ENCODE data around the gene HMGXB3.
A peak's percentile ranks its signal among the peaks of the same experiment; 100 is the strongest.
"Not testable (repeated sequence)": the region's sequence is repeated elsewhere in the genome, so short reads cannot be mapped to it uniquely, and the experiment has no call there.

HMGXB3 gene

DNA sequence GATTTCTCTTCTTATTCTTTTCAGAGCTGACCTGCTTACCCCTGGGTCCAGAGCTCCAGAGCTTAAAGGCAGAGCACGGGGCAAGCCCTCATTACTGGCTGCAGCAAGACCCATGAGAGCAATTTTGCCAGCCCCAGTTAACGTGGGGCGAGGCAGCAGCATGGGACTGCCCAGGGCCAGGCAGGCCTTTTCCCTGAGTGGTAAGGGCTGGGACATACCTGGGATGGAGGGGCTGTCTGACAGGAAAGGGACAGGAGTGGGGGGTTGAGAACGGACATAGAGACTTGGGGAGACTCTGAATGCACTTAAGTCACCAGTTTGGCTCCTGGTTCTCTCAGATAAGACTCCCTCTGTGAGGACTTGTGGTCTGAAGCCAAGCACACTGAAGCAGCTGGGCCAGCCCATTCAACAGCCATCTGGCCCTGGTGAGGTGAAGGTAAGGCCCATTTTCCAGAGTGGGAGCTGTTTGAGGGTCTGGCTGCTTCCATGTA, 26.2 kb downstream of the HMGXB3 start:
- WGBS, 2 donors (ENCODE audit: extremely low coverage in 2 of 2, insufficient read length in 2 of 2, insufficient replicate concordance in 1 of 2), result no CpG with 5 or more reads among the region's 4 CpGs

DNA sequence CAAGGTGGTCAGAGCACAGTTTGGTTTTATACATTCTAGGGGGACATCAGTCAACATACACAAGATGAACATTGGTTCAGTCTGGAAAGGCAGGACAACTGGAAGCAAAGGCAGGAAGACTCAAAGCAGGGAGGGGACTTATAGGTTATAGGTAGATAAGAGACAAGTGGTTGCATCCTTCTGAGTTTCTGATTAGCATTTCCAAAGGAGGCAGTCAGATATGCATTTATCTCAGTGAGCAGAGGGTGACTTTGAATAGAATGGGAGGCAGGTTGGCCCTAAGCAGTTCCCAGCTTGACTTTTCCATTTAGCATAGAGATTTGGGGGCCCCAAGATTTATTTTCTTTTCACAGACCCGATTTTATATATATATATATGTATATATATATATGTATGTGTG, 27.5 kb downstream of the HMGXB3 start:
- not testable (repeated sequence) for H3K14ac ChIP-seq (ENCODE audit: low read length); H2BK15ac ChIP-seq (ENCODE audit: low read length); H3K4me2 ChIP-seq (ENCODE audit: insufficient read depth, low read length, poor library complexity, severe bottlenecking); H3K79me1 ChIP-seq (ENCODE audit: low read depth, low read length); H4K91ac ChIP-seq (ENCODE audit: low read depth, low read length, poor library complexity); DNase-seq (ENCODE audit: low spot score); H3K4me1 ChIP-seq (ENCODE audit: control insufficient read depth in 2 of 2, insufficient read depth in 1 of 2, low read depth in 1 of 2, low read length in 2 of 2); H2AFZ ChIP-seq (ENCODE audit: low read length); H3K4me3 ChIP-seq (ENCODE audit: low read length in 2 of 2); H3K27me3 ChIP-seq (ENCODE audit: control insufficient read depth in 3 of 3, insufficient read depth in 3 of 3, low read depth in 1 of 3, low read length in 3 of 3); H2BK120ac ChIP-seq (ENCODE audit: low read depth, low read length); H3K4ac ChIP-seq (ENCODE audit: low read length); H2AK5ac ChIP-seq (ENCODE audit: low read depth, low read length); H4K8ac ChIP-seq (ENCODE audit: low read depth, low read length); H3K9ac ChIP-seq (ENCODE audit: low read depth, low read length, poor library complexity); H3K23ac ChIP-seq (ENCODE audit: low read depth, low read length, poor library complexity); H2BK5ac ChIP-seq (ENCODE audit: low read length); H3K9me3 ChIP-seq (replicated peaks in 1 of 2; ENCODE audit: control insufficient read depth in 2 of 2, insufficient read depth in 1 of 2, low read depth in 1 of 2, low read length in 2 of 2); H2BK12ac ChIP-seq (ENCODE audit: low read length); H3K18ac ChIP-seq (ENCODE audit: low read length); H3K27ac ChIP-seq (replicated peaks; ENCODE audit: low read length)
- peaks cover 37 to 94% of the 10 kb centered on the region in 2 donors for H3K36me3 ChIP-seq (replicated peaks in 1 of 2; ENCODE audit: control insufficient read depth in 2 of 2, insufficient read depth in 2 of 2, low read length in 2 of 2)
- WGBS, 2 donors (ENCODE audit: extremely low coverage in 2 of 2, insufficient read length in 2 of 2, insufficient replicate concordance in 1 of 2), result no CpG with 5 or more reads among the region's 1 CpG

More for the DNA sequence above, 26.2 kb downstream of the HMGXB3 start:
- Histone ChIP-seq H3K9me3 (replicated peaks in 1 of 2; ENCODE audit: control insufficient read depth in 2 of 2, insufficient read depth in 1 of 2, low read depth in 1 of 2, low read length in 2 of 2) (no peaks in the 10 kb centered on the region), H2AK5ac (ENCODE audit: low read depth, low read length) (no peak overlapping the region), H3K23ac (ENCODE audit: low read depth, low read length, poor library complexity) (no peak overlapping the region), H3K79me1 (ENCODE audit: low read depth, low read length) (no peaks in the 10 kb centered on the region), H2AFZ (ENCODE audit: low read length) (no peak overlapping the region), H2BK12ac (ENCODE audit: low read length) (no peak overlapping the region), H3K36me3 (replicated peaks in 1 of 2; ENCODE audit: control insufficient read depth in 2 of 2, insufficient read depth in 2 of 2, low read length in 2 of 2) (peaks cover 28 to 94% of the 10 kb centered on the region in 2 donors), H3K4me2 (ENCODE audit: insufficient read depth, low read length, poor library complexity, severe bottlenecking) (no peak overlapping the region), H3K27ac (replicated peaks; ENCODE audit: low read length) (no peak overlapping the region), H3K4ac (ENCODE audit: low read length) (no peak overlapping the region), H3K27me3 (ENCODE audit: control insufficient read depth in 3 of 3, insufficient read depth in 3 of 3, low read depth in 1 of 3, low read length in 3 of 3) (no peaks in the 10 kb centered on the region), H2BK5ac (ENCODE audit: low read length) (no peak overlapping the region), H3K4me3 (ENCODE audit: low read length in 2 of 2) (peak overlapping the region in 1 of 2 donors; percentile 40), H3K4me1 (ENCODE audit: control insufficient read depth in 2 of 2, insufficient read depth in 1 of 2, low read depth in 1 of 2, low read length in 2 of 2) (no peaks in the 10 kb centered on the region), H4K8ac (ENCODE audit: low read depth, low read length) (no peak overlapping the region), H2BK120ac (ENCODE audit: low read depth, low read length) (no peak overlapping the region), H3K18ac (ENCODE audit: low read length) (no peak overlapping the region), H4K91ac (ENCODE audit: low read depth, low read length, poor library complexity) (no peak overlapping the region), H2BK15ac (ENCODE audit: low read length) (no peak overlapping the region), H3K14ac (ENCODE audit: low read length) (no peak overlapping the region), H3K9ac (ENCODE audit: low read depth, low read length, poor library complexity) (no peak overlapping the region)
- DNase-seq (ENCODE audit: low spot score), result no peak

DNA sequence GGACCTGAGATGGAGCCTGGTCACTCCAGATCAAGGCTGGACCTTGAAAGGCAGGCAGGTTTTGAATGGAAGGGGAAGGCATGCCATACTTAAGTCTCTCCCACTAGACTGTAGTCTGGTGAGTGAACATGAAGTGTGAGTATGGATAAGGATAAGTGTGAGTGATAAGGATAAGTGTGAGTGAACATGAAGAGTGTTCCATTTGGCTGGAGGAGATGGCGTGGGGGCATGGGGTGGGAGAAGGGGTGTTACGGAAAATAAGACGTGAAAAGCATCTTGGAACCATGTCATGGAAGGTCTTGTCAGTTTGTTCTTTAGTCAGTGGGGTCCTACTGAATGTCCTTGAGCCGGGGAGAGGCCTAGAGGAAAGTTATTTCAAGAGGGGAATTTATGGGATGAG, 32.8 kb downstream of the HMGXB3 start:
- H2BK12ac ChIP-seq (ENCODE audit: low read length), result no peak overlapping the region
- H3K4ac ChIP-seq (ENCODE audit: low read length), result no peak overlapping the region
- no peaks in the 10 kb centered on the region for H3K9me3 ChIP-seq (replicated peaks in 1 of 2; ENCODE audit: control insufficient read depth in 2 of 2, insufficient read depth in 1 of 2, low read depth in 1 of 2, low read length in 2 of 2)
- H3K4me3 ChIP-seq (ENCODE audit: low read length in 2 of 2), result no peak overlapping the region
- H3K18ac ChIP-seq (ENCODE audit: low read length), result no peak overlapping the region
- 100% methylated on average over 3 of the region's 4 CpGs; no CpG with 5 or more reads in 1 of the 2 donors for WGBS, 2 donors (ENCODE audit: extremely low coverage in 2 of 2, insufficient read length in 2 of 2, insufficient replicate concordance in 1 of 2)
- H4K91ac ChIP-seq (ENCODE audit: low read depth, low read length, poor library complexity), result no peak overlapping the region
- no peak overlapping the region for H3K9ac ChIP-seq (ENCODE audit: low read depth, low read length, poor library complexity)
- H3K27ac ChIP-seq (replicated peaks; ENCODE audit: low read length), result no peak overlapping the region
- no peak overlapping the region for H2BK15ac ChIP-seq (ENCODE audit: low read length)
- H3K23ac ChIP-seq (ENCODE audit: low read depth, low read length, poor library complexity), result no peak overlapping the region
- peaks cover 2% of the 10 kb centered on the region for H3K79me1 ChIP-seq (ENCODE audit: low read depth, low read length)
- no peak overlapping the region for H3K4me2 ChIP-seq (ENCODE audit: insufficient read depth, low read length, poor library complexity, severe bottlenecking)
- H2AFZ ChIP-seq (ENCODE audit: low read length), result no peak overlapping the region
- no peak overlapping the region for H2BK120ac ChIP-seq (ENCODE audit: low read depth, low read length)
- H2AK5ac ChIP-seq (ENCODE audit: low read depth, low read length), result no peak overlapping the region
- no peak overlapping the region for H2BK5ac ChIP-seq (ENCODE audit: low read length)
- no peaks in the 10 kb centered on the region for H3K27me3 ChIP-seq (ENCODE audit: control insufficient read depth in 3 of 3, insufficient read depth in 3 of 3, low read depth in 1 of 3, low read length in 3 of 3)
- DNase-seq (ENCODE audit: low spot score), result no peak
- H3K14ac ChIP-seq (ENCODE audit: low read length), result no peak overlapping the region
- peaks cover 40 to 98% of the 10 kb centered on the region in 2 donors for H3K36me3 ChIP-seq (replicated peaks in 1 of 2; ENCODE audit: control insufficient read depth in 2 of 2, insufficient read depth in 2 of 2, low read length in 2 of 2)
- no peaks in the 10 kb centered on the region for H3K4me1 ChIP-seq (ENCODE audit: control insufficient read depth in 2 of 2, insufficient read depth in 1 of 2, low read depth in 1 of 2, low read length in 2 of 2)
- H4K8ac ChIP-seq (ENCODE audit: low read depth, low read length), result no peak overlapping the region

DNA sequence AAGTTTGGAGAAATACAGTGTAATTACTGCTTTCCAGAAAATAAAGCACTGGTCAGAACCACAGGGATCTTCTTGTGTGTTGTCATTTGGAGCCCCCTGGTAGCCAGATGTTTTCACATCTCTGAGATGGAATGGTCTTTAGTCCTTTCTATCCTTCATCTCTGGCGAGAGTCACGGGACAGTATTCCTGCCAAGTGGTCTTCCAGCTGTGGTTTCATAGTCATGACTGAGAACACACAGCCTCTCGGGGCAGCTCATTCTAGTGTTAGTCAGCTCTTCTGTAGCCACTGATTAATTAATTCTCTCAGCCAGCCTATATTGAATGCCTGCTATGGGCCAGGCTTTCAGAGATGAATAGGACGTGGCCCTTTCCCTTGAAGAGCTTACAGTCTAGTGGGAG, 34.1 kb downstream of the HMGXB3 start:
- WGBS, 2 donors (ENCODE audit: extremely low coverage in 2 of 2, insufficient read length in 2 of 2, insufficient replicate concordance in 1 of 2), result no CpG with 5 or more reads among the region's 4 CpGs
- no peak overlapping the region for H3K23ac ChIP-seq (ENCODE audit: low read depth, low read length, poor library complexity)
- no peaks in the 10 kb centered on the region for H3K27me3 ChIP-seq (ENCODE audit: control insufficient read depth in 3 of 3, insufficient read depth in 3 of 3, low read depth in 1 of 3, low read length in 3 of 3)
- no peak overlapping the region for H2AK5ac ChIP-seq (ENCODE audit: low read depth, low read length)
- no peak overlapping the region for H3K9ac ChIP-seq (ENCODE audit: low read depth, low read length, poor library complexity)
- no peak overlapping the region for H4K91ac ChIP-seq (ENCODE audit: low read depth, low read length, poor library complexity)
- no peak overlapping the region for H4K8ac ChIP-seq (ENCODE audit: low read depth, low read length)
- H3K36me3 ChIP-seq (replicated peaks in 1 of 2; ENCODE audit: control insufficient read depth in 2 of 2, insufficient read depth in 2 of 2, low read length in 2 of 2), result peaks cover 38 to 99% of the 10 kb centered on the region in 2 donors
- no peak overlapping the region for H2AFZ ChIP-seq (ENCODE audit: low read length)
- no peaks in the 10 kb centered on the region for H3K4me1 ChIP-seq (ENCODE audit: control insufficient read depth in 2 of 2, insufficient read depth in 1 of 2, low read depth in 1 of 2, low read length in 2 of 2)
- H3K18ac ChIP-seq (ENCODE audit: low read length), result no peak overlapping the region
- no peak overlapping the region for H3K4me3 ChIP-seq (ENCODE audit: low read length in 2 of 2)
- H2BK15ac ChIP-seq (ENCODE audit: low read length), result no peak overlapping the region
- H3K79me1 ChIP-seq (ENCODE audit: low read depth, low read length), result peaks cover 2% of the 10 kb centered on the region
- H3K4ac ChIP-seq (ENCODE audit: low read length), result no peak overlapping the region
- H3K27ac ChIP-seq (replicated peaks; ENCODE audit: low read length), result no peak overlapping the region
- H2BK5ac ChIP-seq (ENCODE audit: low read length), result no peak overlapping the region
- H3K9me3 ChIP-seq (replicated peaks in 1 of 2; ENCODE audit: control insufficient read depth in 2 of 2, insufficient read depth in 1 of 2, low read depth in 1 of 2, low read length in 2 of 2), result no peaks in the 10 kb centered on the region
- H2BK12ac ChIP-seq (ENCODE audit: low read length), result no peak overlapping the region
- H3K14ac ChIP-seq (ENCODE audit: low read length), result no peak overlapping the region
- no peak for DNase-seq (ENCODE audit: low spot score)
- no peak overlapping the region for H2BK120ac ChIP-seq (ENCODE audit: low read depth, low read length)
- no peak overlapping the region for H3K4me2 ChIP-seq (ENCODE audit: insufficient read depth, low read length, poor library complexity, severe bottlenecking)

Measured in neuronal stem cell (in vitro differentiated cells).